DND-41 (cell line): ENCODE measurements around the gene ESRRB.

Experiments
- EZH2 ChIP-seq: IDR thresholded peaks from 3 replicates; pipeline ENCODE4 v1.6.1; 2012; ENCODE audit warnings: borderline replicate concordance, low read depth, mild to moderate bottlenecking, moderate library complexity, low read length, inconsistent platforms; ENCODE audit not compliant: severe bottlenecking
- TF ChIP-seq, protein P1 (sequence below): IDR thresholded peaks from 2 replicates; pipeline ENCODE4 v1.5.1; 2012; ENCODE audit warnings: borderline replicate concordance, low read length, moderate library complexity, mild to moderate bottlenecking; ENCODE audit not compliant: poor library complexity, severe bottlenecking; ENCODE audit errors: extremely low read depth

DNA sequence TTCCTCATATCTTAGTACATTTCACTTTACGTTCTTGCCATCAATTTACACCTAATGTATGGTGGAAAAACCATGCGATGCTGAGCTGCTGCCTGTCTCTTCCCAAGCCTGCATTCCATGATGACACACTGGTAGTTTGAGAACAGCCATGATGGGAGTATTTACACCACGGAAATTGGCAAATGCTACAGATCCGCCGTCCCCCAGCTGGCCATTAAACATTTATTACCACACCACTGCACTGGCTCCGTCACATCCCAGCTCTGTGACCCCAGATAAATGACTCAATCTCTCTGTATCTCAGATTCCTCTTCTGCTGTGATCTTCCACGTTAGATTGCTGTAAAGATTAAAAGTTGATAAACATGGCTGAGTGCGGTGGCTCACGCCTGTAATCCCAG lies 13.9 kb downstream of the ESRRB start:
- TF ChIP-seq, protein P1, sequence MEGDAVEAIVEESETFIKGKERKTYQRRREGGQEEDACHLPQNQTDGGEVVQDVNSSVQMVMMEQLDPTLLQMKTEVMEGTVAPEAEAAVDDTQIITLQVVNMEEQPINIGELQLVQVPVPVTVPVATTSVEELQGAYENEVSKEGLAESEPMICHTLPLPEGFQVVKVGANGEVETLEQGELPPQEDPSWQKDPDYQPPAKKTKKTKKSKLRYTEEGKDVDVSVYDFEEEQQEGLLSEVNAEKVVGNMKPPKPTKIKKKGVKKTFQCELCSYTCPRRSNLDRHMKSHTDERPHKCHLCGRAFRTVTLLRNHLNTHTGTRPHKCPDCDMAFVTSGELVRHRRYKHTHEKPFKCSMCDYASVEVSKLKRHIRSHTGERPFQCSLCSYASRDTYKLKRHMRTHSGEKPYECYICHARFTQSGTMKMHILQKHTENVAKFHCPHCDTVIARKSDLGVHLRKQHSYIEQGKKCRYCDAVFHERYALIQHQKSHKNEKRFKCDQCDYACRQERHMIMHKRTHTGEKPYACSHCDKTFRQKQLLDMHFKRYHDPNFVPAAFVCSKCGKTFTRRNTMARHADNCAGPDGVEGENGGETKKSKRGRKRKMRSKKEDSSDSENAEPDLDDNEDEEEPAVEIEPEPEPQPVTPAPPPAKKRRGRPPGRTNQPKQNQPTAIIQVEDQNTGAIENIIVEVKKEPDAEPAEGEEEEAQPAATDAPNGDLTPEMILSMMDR: no peak
- TF ChIP-seq EZH2: no peak
